ENCODE measurements around the gene ITGB2. TPM values are rescaled to one million over a fixed set of nuclear protein-coding genes. Genes with fewer than 3 reads are reported as not detected.

The ITGB2 gene
- polyA plus RNA-seq, 4 donors = 4.5 to 17.1 (median 15.9) TPM

DNA sequence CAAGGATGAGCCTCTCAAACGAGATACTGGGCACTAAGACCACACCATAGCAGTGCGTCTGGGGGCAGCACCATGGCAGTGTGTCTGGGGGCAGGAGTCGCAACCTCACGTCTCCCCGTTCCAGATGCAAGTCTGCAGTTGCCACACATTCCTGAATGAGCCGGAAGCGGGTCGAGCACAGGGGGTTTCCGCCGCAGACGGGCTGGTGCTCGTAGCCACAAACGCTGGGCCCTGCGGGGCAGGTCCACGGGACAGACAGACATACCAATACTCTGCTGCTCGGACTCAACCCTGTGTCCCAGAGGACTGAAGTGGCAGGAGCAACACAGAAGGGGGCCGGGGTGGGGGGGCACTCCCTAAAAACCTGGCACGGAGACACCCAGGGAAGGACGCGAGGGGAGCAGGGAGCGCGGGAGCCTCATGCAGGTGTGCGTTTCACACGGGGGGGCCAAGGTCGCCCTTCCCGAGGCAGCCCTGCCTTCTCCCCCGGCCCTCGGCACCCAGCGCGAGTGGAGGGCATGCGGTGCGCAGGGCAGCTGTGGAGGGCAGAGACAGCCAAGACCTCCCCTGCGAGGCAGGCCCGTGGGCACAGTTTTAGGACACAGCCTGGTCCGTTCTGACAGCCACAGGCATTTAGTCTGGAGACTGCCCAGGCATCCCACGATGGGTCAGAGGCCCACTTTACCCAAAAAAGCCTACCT, 71.7 kb downstream of the ITGB2 start:
- no peaks in the 10 kb centered on the region for H3K9me3 ChIP-seq (ENCODE audit: control insufficient read depth in 2 of 2, insufficient read depth in 1 of 2, low read depth in 1 of 2, low read length in 1 of 2)
- no peaks in the 10 kb centered on the region for H3K27me3 ChIP-seq (ENCODE audit: control insufficient read depth in 3 of 3, insufficient read depth in 3 of 3, low read length in 3 of 3)
- H3K36me3 ChIP-seq (ENCODE audit: control insufficient read depth in 3 of 3, insufficient read depth in 2 of 3, low read depth in 1 of 3, low read length in 3 of 3) = peaks cover 2 to 49% (median 5%) of the 10 kb centered on the region in 3 donors
- no peak overlapping the region for H3K4me3 ChIP-seq (ENCODE audit: low read depth in 1 of 3, low read length in 3 of 3)
- 46 to 80% (median 53%) methylated on average over 31 to 36 of the region's 36 CpGs for WGBS, 3 donors
- DNase-seq (no peak), FAIRE-seq (no peak)
- H3K27ac ChIP-seq (ENCODE audit: low read depth in 1 of 3, low read length in 2 of 3) = peak overlapping the region; percentile 27 to 82 (median 52)
- H3K4me1 ChIP-seq (ENCODE audit: control insufficient read depth in 3 of 3, insufficient read depth in 2 of 3, low read depth in 1 of 3, low read length in 2 of 3) = peaks cover 7 to 63% (median 10%) of the 10 kb centered on the region in 3 donors

DNA sequence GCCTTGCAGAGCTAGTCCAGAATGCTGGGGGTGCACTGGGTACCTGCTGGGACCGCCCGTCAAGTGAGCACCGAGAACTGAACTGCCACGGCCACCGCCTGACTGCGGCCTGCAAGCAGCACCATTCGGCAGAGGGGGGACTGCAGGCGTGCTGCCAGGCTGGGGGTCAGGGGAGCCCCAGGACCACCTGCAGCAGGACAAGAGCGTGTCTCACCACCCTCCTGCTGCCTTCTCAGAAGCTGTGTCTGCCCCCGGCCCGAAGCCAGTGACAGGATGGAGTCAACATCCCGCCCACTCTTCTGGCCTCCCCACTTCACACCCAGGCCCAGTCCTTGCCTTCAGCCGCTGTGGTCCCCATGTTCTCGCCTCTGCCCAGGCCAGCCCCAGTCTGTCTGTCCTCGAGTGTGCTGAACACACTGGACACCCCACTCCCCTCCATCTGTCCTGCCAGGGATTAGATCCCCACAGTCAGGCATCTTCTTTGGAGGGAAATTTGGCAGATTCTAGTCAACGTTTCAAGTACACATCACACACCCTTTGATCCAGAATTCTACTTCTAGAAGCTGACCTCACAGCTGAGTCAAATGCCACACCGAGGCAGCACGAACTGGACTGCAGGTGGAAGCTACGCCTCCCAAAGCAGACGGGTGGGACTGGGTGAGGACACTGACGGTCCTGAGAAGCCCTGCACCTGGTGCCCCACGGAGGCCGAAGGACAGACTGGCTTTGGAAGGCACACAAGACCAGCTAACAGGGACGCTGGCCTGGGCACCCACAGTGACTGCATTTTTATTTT, 73.2 kb downstream of the ITGB2 start:
- Histone ChIP-seq H3K4me1 (ENCODE audit: control insufficient read depth in 3 of 3, insufficient read depth in 2 of 3, low read depth in 1 of 3, low read length in 2 of 3) (peaks cover 7 to 58% (median 7%) of the 10 kb centered on the region in 3 donors), H3K36me3 (ENCODE audit: control insufficient read depth in 3 of 3, insufficient read depth in 2 of 3, low read depth in 1 of 3, low read length in 3 of 3) (peaks cover 2 to 37% (median 2%) of the 10 kb centered on the region in 3 donors), H3K4me3 (ENCODE audit: low read depth in 1 of 3, low read length in 3 of 3) (no peak overlapping the region), H3K9me3 (ENCODE audit: control insufficient read depth in 2 of 2, insufficient read depth in 1 of 2, low read depth in 1 of 2, low read length in 1 of 2) (no peaks in the 10 kb centered on the region), H3K27ac (ENCODE audit: low read depth in 1 of 3, low read length in 2 of 3) (no peak overlapping the region), H3K27me3 (ENCODE audit: control insufficient read depth in 3 of 3, insufficient read depth in 3 of 3, low read length in 3 of 3) (no peaks in the 10 kb centered on the region)
- 80 to 85% (median 81%) methylated on average over 23 to 24 of the region's 24 CpGs for WGBS, 3 donors
- no peak for FAIRE-seq
- DNase-seq = no peak

DNA sequence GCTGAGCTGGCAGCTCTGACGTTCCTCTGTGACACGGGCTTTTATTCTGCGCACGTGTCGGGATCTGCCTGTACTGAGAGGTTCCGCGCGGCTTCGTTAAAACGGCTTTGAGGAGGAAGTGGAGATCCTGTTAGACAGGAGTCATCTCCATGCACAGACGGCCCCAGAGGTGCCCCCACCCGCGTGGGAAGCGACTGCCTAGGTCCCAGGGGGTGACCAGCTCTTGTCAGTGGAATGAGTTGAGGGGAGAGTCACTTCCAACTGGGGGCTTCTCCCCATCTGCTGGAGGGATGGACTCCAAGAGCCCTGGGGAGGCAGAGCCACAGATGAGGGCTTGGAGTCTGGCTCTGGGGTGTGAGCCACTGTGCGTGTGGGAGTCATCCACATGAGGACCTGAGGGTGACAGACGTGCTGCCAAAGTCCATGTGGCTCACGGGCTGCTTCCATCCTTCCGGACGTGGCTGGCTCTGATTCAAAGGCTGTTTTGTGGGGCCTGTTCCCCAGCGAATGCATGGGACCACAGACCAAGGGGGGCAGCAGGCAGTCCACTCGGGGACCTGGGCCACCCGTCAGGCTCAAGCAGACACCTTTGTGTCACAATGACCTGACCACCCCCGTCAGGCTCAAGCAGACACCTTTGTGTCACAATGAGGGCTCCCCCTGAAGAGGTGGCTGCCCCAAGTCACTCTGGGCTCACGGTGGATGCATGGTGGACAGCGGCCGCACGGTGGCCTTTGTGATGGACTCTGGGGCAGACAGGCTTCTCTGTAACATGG, 74.0 kb downstream of the ITGB2 start:
- H3K9me3 ChIP-seq (ENCODE audit: control insufficient read depth in 2 of 2, insufficient read depth in 1 of 2, low read depth in 1 of 2, low read length in 1 of 2) = no peaks in the 10 kb centered on the region
- 21 to 35% (median 27%) methylated on average over 27 of the region's 27 CpGs for WGBS, 3 donors
- H3K27me3 ChIP-seq (ENCODE audit: control insufficient read depth in 3 of 3, insufficient read depth in 3 of 3, low read length in 3 of 3) = no peaks in the 10 kb centered on the region
- peaks cover 7 to 58% (median 7%) of the 10 kb centered on the region in 3 donors for H3K4me1 ChIP-seq (ENCODE audit: control insufficient read depth in 3 of 3, insufficient read depth in 2 of 3, low read depth in 1 of 3, low read length in 2 of 3)
- peaks cover 2 to 33% (median 2%) of the 10 kb centered on the region in 3 donors for H3K36me3 ChIP-seq (ENCODE audit: control insufficient read depth in 3 of 3, insufficient read depth in 2 of 3, low read depth in 1 of 3, low read length in 3 of 3)
- FAIRE-seq (no peak), DNase-seq (peak; percentile 74 to 80)
- no peak overlapping the region for H3K4me3 ChIP-seq (ENCODE audit: low read depth in 1 of 3, low read length in 3 of 3)
- H3K27ac ChIP-seq (ENCODE audit: low read depth in 1 of 3, low read length in 2 of 3) = peak overlapping the region in 2 of 3 donors; percentile 29 to 51

DNA sequence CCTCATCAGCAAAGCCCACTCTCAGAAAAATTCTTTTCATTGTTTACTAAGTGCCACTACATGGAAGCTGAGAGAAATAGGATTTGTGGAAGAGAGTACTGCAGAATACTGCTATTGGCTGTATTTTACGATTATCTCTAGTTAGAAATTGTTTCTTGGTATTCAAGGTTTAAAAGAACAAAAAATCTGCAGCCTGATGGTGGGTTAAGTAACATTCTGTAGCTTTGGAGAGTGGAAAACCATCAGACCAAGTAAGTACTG, 74.5 kb downstream of the ITGB2 start:
- no peak for FAIRE-seq
- WGBS, 3 donors = 16 to 20% (median 20%) methylated on average over 1 of the region's 1 CpG
- DNase-seq = no peak
- Histone ChIP-seq H3K4me3 (ENCODE audit: low read depth in 1 of 3, low read length in 3 of 3) (peak overlapping the region in 1 of 3 donors; percentile 36), H3K9me3 (ENCODE audit: control insufficient read depth in 2 of 2, insufficient read depth in 1 of 2, low read depth in 1 of 2, low read length in 1 of 2) (no peaks in the 10 kb centered on the region), H3K4me1 (ENCODE audit: control insufficient read depth in 3 of 3, insufficient read depth in 2 of 3, low read depth in 1 of 3, low read length in 2 of 3) (peaks cover 7 to 54% (median 7%) of the 10 kb centered on the region in 3 donors), H3K27ac (ENCODE audit: low read depth in 1 of 3, low read length in 2 of 3) (peak overlapping the region in 2 of 3 donors; percentile 29 to 51), H3K36me3 (ENCODE audit: control insufficient read depth in 3 of 3, insufficient read depth in 2 of 3, low read depth in 1 of 3, low read length in 3 of 3) (peaks cover under 1 to 30% (median 2%) of the 10 kb centered on the region in 3 donors), H3K27me3 (ENCODE audit: control insufficient read depth in 3 of 3, insufficient read depth in 3 of 3, low read length in 3 of 3) (peaks cover 0 to 2% (median 0%) of the 10 kb centered on the region in 3 donors)

DNA sequence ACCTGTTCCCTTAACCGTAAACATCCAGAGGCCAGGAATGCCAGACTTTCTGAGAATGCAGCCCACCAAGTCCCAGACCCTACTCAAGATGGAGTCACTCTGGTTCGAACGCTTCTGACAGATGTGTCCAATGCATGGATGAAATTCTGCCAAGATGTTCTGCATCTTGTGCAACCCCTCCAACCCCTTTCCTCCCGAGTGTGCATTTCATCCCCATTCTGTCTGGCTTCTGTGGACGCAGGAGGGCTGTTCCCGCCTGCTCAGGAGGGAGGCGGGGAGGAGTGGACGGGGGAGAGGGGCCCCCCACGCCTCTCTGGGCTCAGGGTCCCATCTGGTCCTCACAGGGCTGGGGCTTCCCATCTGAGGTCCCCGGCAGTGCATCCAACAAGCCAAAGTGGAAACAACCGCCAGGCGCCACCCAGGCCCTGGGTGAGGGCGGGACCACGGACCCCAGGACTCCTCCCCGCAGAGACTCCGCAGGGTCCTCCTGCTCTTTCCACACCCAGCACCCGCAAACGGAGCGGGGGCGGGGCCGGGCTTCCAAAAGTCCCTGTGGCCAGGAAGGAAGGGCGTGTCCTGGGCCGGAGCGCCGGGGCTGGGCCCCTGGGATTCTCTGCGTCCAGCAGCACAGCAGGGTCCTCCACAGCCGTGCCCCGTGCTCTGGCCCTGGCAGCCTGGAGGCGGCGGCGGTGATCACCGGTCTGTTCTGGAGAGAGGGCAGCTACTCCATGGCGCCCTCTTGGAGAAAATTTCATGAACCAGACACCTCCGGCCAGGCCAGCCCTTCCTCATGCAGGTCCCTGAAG, 75.1 kb downstream of the ITGB2 start:
- peak overlapping the region in 1 of 3 donors; percentile 36 for H3K4me3 ChIP-seq (ENCODE audit: low read depth in 1 of 3, low read length in 3 of 3)
- H3K9me3 ChIP-seq (ENCODE audit: control insufficient read depth in 2 of 2, insufficient read depth in 1 of 2, low read depth in 1 of 2, low read length in 1 of 2) = no peaks in the 10 kb centered on the region
- peaks cover 0 to 2% (median 0%) of the 10 kb centered on the region in 3 donors for H3K27me3 ChIP-seq (ENCODE audit: control insufficient read depth in 3 of 3, insufficient read depth in 3 of 3, low read length in 3 of 3)
- 3 to 5% (median 5%) methylated on average over 31 to 34 of the region's 34 CpGs for WGBS, 3 donors
- DNase-seq (peak; percentile 33 to 76), FAIRE-seq (no peak)
- H3K4me1 ChIP-seq (ENCODE audit: control insufficient read depth in 3 of 3, insufficient read depth in 2 of 3, low read depth in 1 of 3, low read length in 2 of 3) = peaks cover 7 to 49% (median 7%) of the 10 kb centered on the region in 3 donors
- H3K36me3 ChIP-seq (ENCODE audit: control insufficient read depth in 3 of 3, insufficient read depth in 2 of 3, low read depth in 1 of 3, low read length in 3 of 3) = peaks cover 0 to 25% (median 2%) of the 10 kb centered on the region in 3 donors
- H3K27ac ChIP-seq (ENCODE audit: low read depth in 1 of 3, low read length in 2 of 3) = no peak overlapping the region

DNA sequence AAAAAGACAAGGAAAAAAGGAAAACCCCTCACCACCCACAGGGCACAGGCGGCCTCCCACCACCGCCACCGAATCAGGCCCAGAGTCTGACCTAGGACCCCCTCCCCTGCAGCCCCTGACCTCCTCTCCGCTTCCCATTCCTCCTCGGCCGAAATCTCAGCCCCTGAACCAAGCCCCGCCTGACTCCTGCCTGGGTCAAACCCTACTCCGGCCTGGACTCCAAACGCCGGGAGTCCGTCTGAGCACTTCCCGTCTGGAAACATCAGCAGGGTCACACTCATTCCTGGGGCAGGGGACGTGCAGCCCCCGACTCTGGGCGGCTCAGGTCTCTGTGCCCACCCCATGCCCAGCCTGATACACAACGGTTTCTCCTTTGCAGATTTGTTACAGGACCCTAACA, 76.4 kb downstream of the ITGB2 start:
- Histone ChIP-seq H3K9me3 (ENCODE audit: control insufficient read depth in 2 of 2, insufficient read depth in 1 of 2, low read depth in 1 of 2, low read length in 1 of 2) (no peaks in the 10 kb centered on the region), H3K27ac (ENCODE audit: low read depth in 1 of 3, low read length in 2 of 3) (no peak overlapping the region), H3K4me1 (ENCODE audit: control insufficient read depth in 3 of 3, insufficient read depth in 2 of 3, low read depth in 1 of 3, low read length in 2 of 3) (peaks cover 7 to 39% (median 7%) of the 10 kb centered on the region in 3 donors), H3K36me3 (ENCODE audit: control insufficient read depth in 3 of 3, insufficient read depth in 2 of 3, low read depth in 1 of 3, low read length in 3 of 3) (peaks cover 0 to 15% (median 0%) of the 10 kb centered on the region in 3 donors), H3K4me3 (ENCODE audit: low read depth in 1 of 3, low read length in 3 of 3) (no peak overlapping the region), H3K27me3 (ENCODE audit: control insufficient read depth in 3 of 3, insufficient read depth in 3 of 3, low read length in 3 of 3) (peaks cover 0 to 2% (median 0%) of the 10 kb centered on the region in 3 donors)
- DNase-seq (no peak), FAIRE-seq (no peak)
- WGBS, 3 donors = 69 to 87% (median 81%) methylated on average over 16 of the region's 16 CpGs

DNA sequence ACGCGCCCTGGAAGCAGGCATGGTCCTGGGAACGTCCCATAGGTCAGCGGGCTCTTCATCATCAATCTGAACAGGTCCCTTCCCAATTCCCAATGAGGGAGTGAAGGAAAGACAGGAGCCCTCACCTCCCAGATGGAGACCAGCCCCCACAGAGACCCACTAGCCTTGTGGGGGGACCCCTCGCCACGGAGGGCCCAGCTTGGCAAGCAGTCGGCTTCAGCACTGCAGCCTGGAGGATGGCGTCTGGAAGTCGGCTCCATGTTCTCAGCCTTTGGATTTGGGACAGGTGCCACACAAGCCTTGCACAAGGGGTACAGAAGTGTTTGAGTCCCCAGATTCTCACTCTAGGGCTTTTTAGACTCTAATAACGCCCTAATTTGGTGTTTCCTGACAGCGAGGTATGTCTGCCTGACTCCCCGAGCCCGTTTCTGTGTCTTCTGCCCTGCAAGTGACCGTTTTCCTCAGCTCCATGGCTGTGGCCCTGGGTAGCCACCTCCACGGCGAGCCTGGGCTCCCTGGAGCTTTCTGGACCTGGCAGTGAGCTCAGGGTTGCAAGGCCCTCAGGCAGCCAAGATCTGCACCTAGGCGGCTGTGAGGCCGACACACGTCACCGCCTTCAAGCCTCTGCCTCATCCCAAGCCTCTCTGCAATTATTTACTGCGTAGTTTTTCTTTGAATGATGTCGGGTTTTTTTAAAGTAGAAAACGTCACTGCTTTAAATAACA, 77.8 kb downstream of the ITGB2 start:
- no peak overlapping the region for H3K4me3 ChIP-seq (ENCODE audit: low read depth in 1 of 3, low read length in 3 of 3)
- peaks cover 3 to 27% (median 7%) of the 10 kb centered on the region in 3 donors for H3K4me1 ChIP-seq (ENCODE audit: control insufficient read depth in 3 of 3, insufficient read depth in 2 of 3, low read depth in 1 of 3, low read length in 2 of 3)
- DNase-seq = no peak
- FAIRE-seq = no peak
- H3K27me3 ChIP-seq (ENCODE audit: control insufficient read depth in 3 of 3, insufficient read depth in 3 of 3, low read length in 3 of 3) = peaks cover 0 to 2% (median 0%) of the 10 kb centered on the region in 3 donors
- no peak overlapping the region for H3K27ac ChIP-seq (ENCODE audit: low read depth in 1 of 3, low read length in 2 of 3)
- WGBS, 3 donors = 79 to 85% (median 84%) methylated on average over 23 of the region's 23 CpGs
- no peaks in the 10 kb centered on the region for H3K9me3 ChIP-seq (ENCODE audit: control insufficient read depth in 2 of 2, insufficient read depth in 1 of 2, low read depth in 1 of 2, low read length in 1 of 2)
- H3K36me3 ChIP-seq (ENCODE audit: control insufficient read depth in 3 of 3, insufficient read depth in 2 of 3, low read depth in 1 of 3, low read length in 3 of 3) = peaks cover 0 to 2% (median 0%) of the 10 kb centered on the region in 3 donors

All from small intestine (tissue), 7 donors.